ENCODE results near the gene RIMBP3C. TPM values are rescaled to one million over a fixed set of nuclear protein-coding genes. Genes with fewer than 3 reads are reported as not detected.
"Not testable (repeated sequence)": the region's sequence is repeated elsewhere in the genome, so short reads cannot be mapped to it uniquely, and the experiment has no call there.

Gene RIMBP3C
- total and polyA plus RNA-seq, 4 donors, result 0.05 to 0.40 (median 0.10) TPM; not detected in 1

DNA sequence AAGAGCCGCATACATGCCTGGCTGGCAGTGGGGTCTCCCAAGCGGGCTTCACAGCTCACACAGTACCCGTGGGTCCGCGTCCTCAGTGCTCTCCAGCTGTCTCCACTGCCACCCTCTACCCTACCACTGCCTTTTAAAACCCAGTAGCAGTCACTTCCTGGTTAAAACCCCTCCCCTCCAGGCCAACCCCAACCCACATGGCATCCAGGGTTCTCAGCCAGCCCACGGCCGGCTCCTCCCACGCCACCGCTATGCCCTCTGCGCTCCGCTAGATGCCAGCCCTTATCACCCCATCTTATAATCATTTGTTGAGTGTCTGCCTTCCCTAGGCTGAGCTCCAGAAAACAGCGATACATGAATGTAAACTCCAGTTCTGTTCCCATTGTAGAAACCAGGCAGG lies 37.1 kb downstream of the RIMBP3C start:
- ATAC-seq (ENCODE audit: insufficient read depth, low FRiP score), result peak; percentile 70

DNA sequence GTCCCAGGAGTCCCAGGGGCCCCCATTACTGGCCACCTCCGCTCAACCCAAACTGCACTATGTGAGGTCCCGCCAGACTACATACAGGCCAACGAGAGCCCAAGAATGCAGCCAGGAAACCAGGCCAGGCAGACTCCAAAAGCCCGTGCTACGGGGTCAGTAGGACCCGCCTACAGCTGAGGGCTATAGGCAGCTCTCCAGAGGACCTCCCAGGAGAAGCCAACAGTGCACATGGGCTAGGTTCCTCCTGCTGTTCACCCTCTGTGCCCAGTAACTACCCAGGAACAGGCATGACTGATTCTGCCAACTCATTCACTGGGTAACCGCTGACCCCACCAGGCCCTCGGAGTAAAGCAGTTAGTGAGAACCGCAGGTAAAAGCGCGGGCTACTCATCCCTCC lies 39.2 kb downstream of the RIMBP3C start:
- not testable (repeated sequence) for H3K9me3 ChIP-seq (ENCODE audit: control insufficient read depth in 4 of 4, insufficient read depth in 3 of 4, low read length in 3 of 4); H3K9ac ChIP-seq (ENCODE audit: insufficient read depth in 1 of 2, low read length in 2 of 2); H3K36me3 ChIP-seq (ENCODE audit: control insufficient read depth in 4 of 4, insufficient read depth in 4 of 4, low read length in 4 of 4); ATAC-seq (ENCODE audit: insufficient read depth, low FRiP score); H3K27me3 ChIP-seq (ENCODE audit: control insufficient read depth in 3 of 3, insufficient read depth in 3 of 3, low read length in 2 of 3); H3K4me1 ChIP-seq (ENCODE audit: control insufficient read depth in 5 of 5, insufficient read depth in 5 of 5, low read length in 5 of 5); DNase-seq; H3K27ac ChIP-seq (ENCODE audit: low read depth in 1 of 2, low read length in 1 of 2); H3K4me3 ChIP-seq
- WGBS, 2 donors, result 88 to 92% methylated on average over 3 to 5 of the region's 11 CpGs

More for the DNA sequence above, 37.1 kb downstream of the RIMBP3C start:
- H3K9ac ChIP-seq (ENCODE audit: insufficient read depth in 1 of 2, low read length in 2 of 2); H3K27me3 ChIP-seq (ENCODE audit: control insufficient read depth in 3 of 3, insufficient read depth in 3 of 3, low read length in 2 of 3); H3K36me3 ChIP-seq (ENCODE audit: control insufficient read depth in 4 of 4, insufficient read depth in 4 of 4, low read length in 4 of 4); H3K4me1 ChIP-seq (ENCODE audit: control insufficient read depth in 5 of 5, insufficient read depth in 5 of 5, low read length in 5 of 5); DNase-seq; H3K9me3 ChIP-seq (ENCODE audit: control insufficient read depth in 4 of 4, insufficient read depth in 3 of 4, low read length in 3 of 4); H3K27ac ChIP-seq (ENCODE audit: low read depth in 1 of 2, low read length in 1 of 2); H3K4me3 ChIP-seq: not testable (repeated sequence)
- WGBS, 2 donors, result 0% methylated on average over 1 of the region's 12 CpGs; no CpG with 5 or more reads in 1 of the 2 donors

DNA sequence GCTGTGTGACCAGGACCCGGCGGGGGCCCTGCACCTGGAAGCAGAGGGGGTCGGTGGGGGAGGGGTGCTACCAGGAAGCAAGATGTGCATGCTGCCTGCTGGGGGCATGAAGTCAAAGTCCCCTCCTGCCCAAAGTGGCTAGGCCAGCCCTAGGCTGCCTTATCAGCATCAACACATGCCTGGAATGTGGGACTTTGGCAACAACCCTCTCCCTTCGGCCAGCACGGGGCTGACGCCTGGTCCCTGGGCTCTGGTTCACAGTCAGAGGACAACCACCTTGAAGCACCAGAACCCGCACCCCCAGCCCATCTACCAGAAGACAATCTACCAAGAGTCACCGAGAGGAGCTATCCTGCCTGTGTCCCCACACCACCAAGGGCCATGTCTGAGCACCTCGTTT lies 40.9 kb downstream of the RIMBP3C start:
- not testable (repeated sequence) for DNase-seq; H3K9ac ChIP-seq (ENCODE audit: insufficient read depth in 1 of 2, low read length in 2 of 2); H3K4me1 ChIP-seq (ENCODE audit: control insufficient read depth in 5 of 5, insufficient read depth in 5 of 5, low read length in 5 of 5); H3K27me3 ChIP-seq (ENCODE audit: control insufficient read depth in 3 of 3, insufficient read depth in 3 of 3, low read length in 2 of 3); ATAC-seq (ENCODE audit: insufficient read depth, low FRiP score); H3K36me3 ChIP-seq (ENCODE audit: control insufficient read depth in 4 of 4, insufficient read depth in 4 of 4, low read length in 4 of 4); H3K4me3 ChIP-seq; H3K9me3 ChIP-seq (ENCODE audit: control insufficient read depth in 4 of 4, insufficient read depth in 3 of 4, low read length in 3 of 4); H3K27ac ChIP-seq (ENCODE audit: low read depth in 1 of 2, low read length in 1 of 2)
- no CpG with 5 or more reads among the region's 9 CpGs for WGBS, 2 donors

- H3K27me3 ChIP-seq (ENCODE audit: control insufficient read depth in 3 of 3, insufficient read depth in 3 of 3, low read length in 2 of 3); H3K27ac ChIP-seq (ENCODE audit: low read depth in 1 of 2, low read length in 1 of 2); H3K9me3 ChIP-seq (ENCODE audit: control insufficient read depth in 4 of 4, insufficient read depth in 3 of 4, low read length in 3 of 4); H3K9ac ChIP-seq (ENCODE audit: insufficient read depth in 1 of 2, low read length in 2 of 2); ATAC-seq (ENCODE audit: insufficient read depth, low FRiP score); DNase-seq; H3K36me3 ChIP-seq (ENCODE audit: control insufficient read depth in 4 of 4, insufficient read depth in 4 of 4, low read length in 4 of 4); H3K4me3 ChIP-seq; H3K4me1 ChIP-seq (ENCODE audit: control insufficient read depth in 5 of 5, insufficient read depth in 5 of 5, low read length in 5 of 5): not testable (repeated sequence)
- WGBS, 2 donors, result no CpG with 5 or more reads among the region's 16 CpGs
These were observed 51.4 kb downstream of the RIMBP3C start for GRCh38 chr22:21499623-21500506.

- H3K4me3 ChIP-seq; H3K9me3 ChIP-seq (ENCODE audit: control insufficient read depth in 4 of 4, insufficient read depth in 3 of 4, low read length in 3 of 4); H3K36me3 ChIP-seq (ENCODE audit: control insufficient read depth in 4 of 4, insufficient read depth in 4 of 4, low read length in 4 of 4); H3K4me1 ChIP-seq (ENCODE audit: control insufficient read depth in 5 of 5, insufficient read depth in 5 of 5, low read length in 5 of 5); ATAC-seq (ENCODE audit: insufficient read depth, low FRiP score); H3K27me3 ChIP-seq (ENCODE audit: control insufficient read depth in 3 of 3, insufficient read depth in 3 of 3, low read length in 2 of 3); H3K27ac ChIP-seq (ENCODE audit: low read depth in 1 of 2, low read length in 1 of 2); H3K9ac ChIP-seq (ENCODE audit: insufficient read depth in 1 of 2, low read length in 2 of 2); DNase-seq: not testable (repeated sequence)
- no CpG with 5 or more reads among the region's 7 CpGs for WGBS, 2 donors
These were observed 52.8 kb downstream of the RIMBP3C start for GRCh38 chr22:21498489-21498888.

- H3K9ac ChIP-seq (ENCODE audit: insufficient read depth in 1 of 2, low read length in 2 of 2); H3K4me3 ChIP-seq; H3K36me3 ChIP-seq (ENCODE audit: control insufficient read depth in 4 of 4, insufficient read depth in 4 of 4, low read length in 4 of 4); H3K27me3 ChIP-seq (ENCODE audit: control insufficient read depth in 3 of 3, insufficient read depth in 3 of 3, low read length in 2 of 3); H3K27ac ChIP-seq (ENCODE audit: low read depth in 1 of 2, low read length in 1 of 2); DNase-seq; H3K9me3 ChIP-seq (ENCODE audit: control insufficient read depth in 4 of 4, insufficient read depth in 3 of 4, low read length in 3 of 4); H3K4me1 ChIP-seq (ENCODE audit: control insufficient read depth in 5 of 5, insufficient read depth in 5 of 5, low read length in 5 of 5): not testable (repeated sequence)
- peak; percentile 61 for ATAC-seq (ENCODE audit: insufficient read depth, low FRiP score)
- no CpG with 5 or more reads among the region's 4 CpGs for WGBS, 2 donors
These were observed 53.3 kb downstream of the RIMBP3C start for GRCh38 chr22:21497984-21498383.

Small RNA genes within 50 kb of the gene (small RNA-seq; reads per million reads assigned to genes)
- not detected for gene RF00492 (ENCODE audit: low replicate concordance)
- not detected for gene RN7SKP221 (ENCODE audit: low replicate concordance)

Other genes starting within 250 kb of the RIMBP3C start
- gene RIMBP3B, start 167.7 kb downstream of the RIMBP3C start, total RNA-seq, result under 1 TPM; 0.09 to 0.21 TPM
- under 1 TPM in 1 of 2 donors, not detected in 1; 0.08 TPM for gene RIMBP3B, start 167.7 kb downstream of the RIMBP3C start, polyA plus RNA-seq
- gene HIC2, start 134.1 kb downstream of the RIMBP3C start, total RNA-seq, result 1 to 10 TPM; 3.8 to 6.1 TPM
- gene HIC2, start 134.1 kb downstream of the RIMBP3C start, polyA plus RNA-seq, result 1 to 10 TPM; 1.8 to 1.9 TPM
- gene TMEM191C, start 84.1 kb downstream of the RIMBP3C start, total RNA-seq, result 1 to 10 TPM in 1 of 2 donors, under 1 TPM in 1; 0.31 to 4.7 TPM
- gene TMEM191C, start 84.1 kb downstream of the RIMBP3C start, polyA plus RNA-seq, result 1 to 10 TPM; 1.7 to 2.3 TPM
- gene UBE2L3, start 16.3 kb upstream of the RIMBP3C start, total RNA-seq, result 10 to 100 TPM; 37.2 to 41.6 TPM
- gene UBE2L3, start 16.3 kb upstream of the RIMBP3C start, polyA plus RNA-seq, result 10 to 100 TPM; 46.3 to 63.0 TPM
- 10 to 100 TPM; 11.0 to 26.2 TPM for gene YDJC, start 78.6 kb upstream of the RIMBP3C start, total RNA-seq
- 10 to 100 TPM; 36.5 to 41.1 TPM for gene YDJC, start 78.6 kb upstream of the RIMBP3C start, polyA plus RNA-seq
- under 1 TPM; 0.71 to 0.74 TPM for gene CCDC116, start 81.3 kb upstream of the RIMBP3C start, total RNA-seq
- under 1 TPM; 0.37 to 0.73 TPM for gene CCDC116, start 81.3 kb upstream of the RIMBP3C start, polyA plus RNA-seq
- gene SDF2L1, start 90.8 kb upstream of the RIMBP3C start, total RNA-seq, result 100 to 1,000 TPM in 1 of 2 donors, 1 to 10 TPM in 1; 7.3 to 116 TPM
- 100 to 1,000 TPM in 1 of 2 donors, 10 to 100 TPM in 1; 40.0 to 200 TPM for gene SDF2L1, start 90.8 kb upstream of the RIMBP3C start, polyA plus RNA-seq
- gene PPIL2, start 114.6 kb upstream of the RIMBP3C start, total RNA-seq, result 10 to 100 TPM; 34.4 to 44.0 TPM
- gene PPIL2, start 114.6 kb upstream of the RIMBP3C start, polyA plus RNA-seq, result 10 to 100 TPM; 23.0 to 29.8 TPM
- gene YPEL1, start 184.3 kb upstream of the RIMBP3C start, total RNA-seq, result 10 to 100 TPM in 1 of 2 donors, 1 to 10 TPM in 1; 4.0 to 15.1 TPM
- 1 to 10 TPM; 1.6 to 3.0 TPM for gene YPEL1, start 184.3 kb upstream of the RIMBP3C start, polyA plus RNA-seq